ENCODE results near the gene SLC7A14. TPM values are rescaled to one million over a fixed set of nuclear protein-coding genes. Genes with fewer than 3 reads are reported as not detected.

The SLC7A14 gene
- total and polyA plus RNA-seq, 10 of the 15 experiments (the other 5 are each of a cell fraction or from before 2014, with no cell fraction given), result not detected

GRCh38 chr3:170632780-170633179 lies 46.9 kb upstream of the SLC7A14 start (continued):
- TF ChIP-seq CUX1 (IDR thresholded peaks at IDR 0.05; ENCODE audit: insufficient replicate concordance, low read depth, low read length) (no peak), MEF2B (IDR thresholded peaks at IDR 0.05; ENCODE audit: partially characterized antibody, poor library complexity, severe bottlenecking) (peak; percentile 91), RAD51 (IDR thresholded peaks at IDR 0.05) (peak; percentile 39; the same call in 1 of the 2 replicates), ZBTB4 (CRISPR knock-in tag; IDR thresholded peaks at IDR 0.05) (no peak), ZZZ3 (IDR thresholded peaks at IDR 0.05; ENCODE audit: control insufficient read depth, insufficient read length, low read depth) (no peak), ZNF207 (IDR thresholded peaks at IDR 0.05; ENCODE audit: borderline replicate concordance) (no peak), CHD1 (IDR thresholded peaks at IDR 0.05; ENCODE audit: low read depth, low read length) (no peak), YY1 (IDR thresholded peaks at IDR 0.05; ENCODE audit: low read depth, low read length) (no peak), SIN3A (IDR thresholded peaks at IDR 0.05; ENCODE audit: low read depth, low read length) (no peak), ESRRA (IDR thresholded peaks at IDR 0.05; ENCODE audit: low read length) (no peak), ZSCAN29 (IDR thresholded peaks at IDR 0.05) (no peak), CBX3 (IDR thresholded peaks at IDR 0.05; ENCODE audit: borderline replicate concordance, low read depth) (no peak), TCF7 (IDR thresholded peaks at IDR 0.05; ENCODE audit: borderline replicate concordance) (peak; percentile 68), USF1 (IDR thresholded peaks at IDR 0.05; ENCODE audit: borderline replicate concordance, extremely low read length, insufficient read depth, low read depth, low read length) (no peak), E2F4 (IDR thresholded peaks at IDR 0.05; ENCODE audit: low read depth, low read length) (no peak)
- TF ChIP-seq, protein P1, sequence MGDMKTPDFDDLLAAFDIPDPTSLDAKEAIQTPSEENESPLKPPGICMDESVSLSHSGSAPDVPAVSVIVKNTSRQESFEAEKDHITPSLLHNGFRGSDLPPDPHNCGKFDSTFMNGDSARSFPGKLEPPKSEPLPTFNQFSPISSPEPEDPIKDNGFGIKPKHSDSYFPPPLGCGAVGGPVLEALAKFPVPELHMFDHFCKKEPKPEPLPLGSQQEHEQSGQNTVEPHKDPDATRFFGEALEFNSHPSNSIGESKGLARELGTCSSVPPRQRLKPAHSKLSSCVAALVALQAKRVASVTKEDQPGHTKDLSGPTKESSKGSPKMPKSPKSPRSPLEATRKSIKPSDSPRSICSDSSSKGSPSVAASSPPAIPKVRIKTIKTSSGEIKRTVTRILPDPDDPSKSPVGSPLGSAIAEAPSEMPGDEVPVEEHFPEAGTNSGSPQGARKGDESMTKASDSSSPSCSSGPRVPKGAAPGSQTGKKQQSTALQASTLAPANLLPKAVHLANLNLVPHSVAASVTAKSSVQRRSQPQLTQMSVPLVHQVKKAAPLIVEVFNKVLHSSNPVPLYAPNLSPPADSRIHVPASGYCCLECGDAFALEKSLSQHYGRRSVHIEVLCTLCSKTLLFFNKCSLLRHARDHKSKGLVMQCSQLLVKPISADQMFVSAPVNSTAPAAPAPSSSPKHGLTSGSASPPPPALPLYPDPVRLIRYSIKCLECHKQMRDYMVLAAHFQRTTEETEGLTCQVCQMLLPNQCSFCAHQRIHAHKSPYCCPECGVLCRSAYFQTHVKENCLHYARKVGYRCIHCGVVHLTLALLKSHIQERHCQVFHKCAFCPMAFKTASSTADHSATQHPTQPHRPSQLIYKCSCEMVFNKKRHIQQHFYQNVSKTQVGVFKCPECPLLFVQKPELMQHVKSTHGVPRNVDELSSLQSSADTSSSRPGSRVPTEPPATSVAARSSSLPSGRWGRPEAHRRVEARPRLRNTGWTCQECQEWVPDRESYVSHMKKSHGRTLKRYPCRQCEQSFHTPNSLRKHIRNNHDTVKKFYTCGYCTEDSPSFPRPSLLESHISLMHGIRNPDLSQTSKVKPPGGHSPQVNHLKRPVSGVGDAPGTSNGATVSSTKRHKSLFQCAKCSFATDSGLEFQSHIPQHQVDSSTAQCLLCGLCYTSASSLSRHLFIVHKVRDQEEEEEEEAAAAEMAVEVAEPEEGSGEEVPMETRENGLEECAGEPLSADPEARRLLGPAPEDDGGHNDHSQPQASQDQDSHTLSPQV (IDR thresholded peaks at IDR 0.05), result no peak
